HFFc6 (cell line): ENCODE measurements around the gene PRLR. TPM values are rescaled to one million over a fixed set of nuclear protein-coding genes. Genes with fewer than 3 reads are reported as not detected.
A peak's percentile ranks its signal among the peaks of the same experiment; 100 is the strongest.

Experiments used
- DNase-seq: peaks from one replicate; pipeline ENCODE4 v3.0.0-alpha.2; 2018
- H3K27ac Mint-ChIP-seq: 2 replicates; pipeline ENCODE4 v1.8.0; 2020; ENCODE audit warnings: mild to moderate bottlenecking, mixed read lengths
- H3K27me3 Mint-ChIP-seq: 2 replicates; pipeline ENCODE4 v1.8.0; 2021; ENCODE audit warnings: mild to moderate bottlenecking, moderate library complexity, mixed read lengths; ENCODE audit not compliant: insufficient read depth
- H3K36me3 Mint-ChIP-seq: 2 replicates; pipeline ENCODE4 v1.8.0; 2021; ENCODE audit warnings: low read depth, mixed read lengths
- H3K4me1 Mint-ChIP-seq: 2 replicates; pipeline ENCODE4 v1.8.0; 2020; ENCODE audit warnings: low read depth, mixed read lengths
- H3K4me3 Mint-ChIP-seq: 2 replicates; pipeline ENCODE4 v1.8.0; 2020; ENCODE audit warnings: mild to moderate bottlenecking, moderate library complexity, mixed read lengths
- H3K9me3 Mint-ChIP-seq: 2 replicates; pipeline ENCODE4 v1.8.0; 2020; ENCODE audit warnings: mild to moderate bottlenecking, mixed read lengths
- total RNA-seq, 6 experiments: library from RNA; stranded (reverse); fragmentation: NEBNext Ultra II Directional; extraction: Animal tissue kit (Norgen Biotek cat#: 25700); gene quantifications; 2 replicates in 1 of 6; 3 replicates in 5 of 6; pipeline ENCODE4 v1.2.3, GENCODE V29; 2021
- TF ChIP-seq, protein P1 (sequence below): fragments of 200-600 bp; sonication (generic); IDR thresholded peaks from 2 replicates; pipeline ENCODE4 v1.5.0; 2021; ENCODE audit warnings: antibody characterized with exemption, mild to moderate bottlenecking

PRLR gene
- total RNA-seq, 6 experiments from 2014 or later, result 0.91 to 1.5 (median 1.3) TPM

DNA sequence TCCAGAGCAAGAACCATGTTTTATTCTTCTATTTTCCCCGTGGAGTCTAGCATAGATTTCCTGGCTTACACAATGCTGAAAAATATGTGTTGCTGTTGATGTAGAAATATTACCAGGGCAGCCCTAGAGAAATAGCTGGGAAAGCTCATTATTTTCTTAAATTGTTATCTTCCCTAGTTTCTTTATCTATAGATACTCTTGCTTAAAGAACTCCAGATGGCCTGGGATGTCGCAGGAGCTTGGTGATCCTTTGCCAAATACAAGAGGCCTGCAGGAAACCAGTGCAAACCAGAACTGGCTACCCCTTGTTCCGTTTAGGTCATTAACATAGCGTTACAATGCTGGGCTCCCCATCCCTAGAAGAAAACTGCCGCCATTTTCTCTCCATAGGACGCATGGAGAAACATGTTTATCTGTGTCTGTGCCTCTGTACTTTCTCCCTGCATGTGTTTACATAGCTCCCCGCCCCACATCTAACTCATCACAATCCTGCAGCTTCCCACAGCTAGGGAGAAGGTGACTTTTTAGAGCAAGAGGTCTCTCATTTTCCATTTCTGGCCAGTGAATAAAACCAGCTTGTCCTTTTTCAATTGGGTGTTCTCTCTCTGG lies 6.4 kb downstream of the PRLR start:
- Mint-ChIP-seq H3K27ac (no peak overlapping the region), H3K27me3 (peaks cover 31% of the 10 kb centered on the region), H3K4me3 (no peak overlapping the region)

DNA sequence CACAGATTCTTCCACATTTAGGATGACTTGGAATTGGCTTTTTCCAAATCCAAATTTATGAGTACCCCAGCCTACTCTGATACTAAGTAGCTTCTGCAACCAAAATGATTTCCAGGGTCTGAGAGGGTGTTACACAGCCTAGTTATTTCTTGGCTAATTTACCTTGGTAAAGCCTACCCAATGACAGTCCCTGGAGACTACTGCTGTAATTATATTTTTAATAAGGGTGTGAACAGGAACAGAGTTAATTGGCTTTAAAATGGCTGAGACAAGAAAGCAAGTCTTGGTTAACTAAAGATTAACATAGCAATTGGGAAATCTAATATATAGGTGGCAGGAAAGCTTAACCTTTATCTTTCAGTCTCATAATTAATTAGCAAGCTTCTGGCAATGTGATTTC lies 9.3 kb downstream of the PRLR start:
- Mint-ChIP-seq H3K4me3 (no peak overlapping the region), H3K27ac (no peak overlapping the region), H3K36me3 (no peaks in the 10 kb centered on the region), H3K9me3 (no peaks in the 10 kb centered on the region), H3K4me1 (no peaks in the 10 kb centered on the region), H3K27me3 (peaks cover 21% of the 10 kb centered on the region)
- TF ChIP-seq, protein P1, sequence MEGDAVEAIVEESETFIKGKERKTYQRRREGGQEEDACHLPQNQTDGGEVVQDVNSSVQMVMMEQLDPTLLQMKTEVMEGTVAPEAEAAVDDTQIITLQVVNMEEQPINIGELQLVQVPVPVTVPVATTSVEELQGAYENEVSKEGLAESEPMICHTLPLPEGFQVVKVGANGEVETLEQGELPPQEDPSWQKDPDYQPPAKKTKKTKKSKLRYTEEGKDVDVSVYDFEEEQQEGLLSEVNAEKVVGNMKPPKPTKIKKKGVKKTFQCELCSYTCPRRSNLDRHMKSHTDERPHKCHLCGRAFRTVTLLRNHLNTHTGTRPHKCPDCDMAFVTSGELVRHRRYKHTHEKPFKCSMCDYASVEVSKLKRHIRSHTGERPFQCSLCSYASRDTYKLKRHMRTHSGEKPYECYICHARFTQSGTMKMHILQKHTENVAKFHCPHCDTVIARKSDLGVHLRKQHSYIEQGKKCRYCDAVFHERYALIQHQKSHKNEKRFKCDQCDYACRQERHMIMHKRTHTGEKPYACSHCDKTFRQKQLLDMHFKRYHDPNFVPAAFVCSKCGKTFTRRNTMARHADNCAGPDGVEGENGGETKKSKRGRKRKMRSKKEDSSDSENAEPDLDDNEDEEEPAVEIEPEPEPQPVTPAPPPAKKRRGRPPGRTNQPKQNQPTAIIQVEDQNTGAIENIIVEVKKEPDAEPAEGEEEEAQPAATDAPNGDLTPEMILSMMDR, result no peak
- DNase-seq, result no peak

More for the DNA sequence above, 6.4 kb downstream of the PRLR start:
- H3K4me1 Mint-ChIP-seq, result no peaks in the 10 kb centered on the region
- H3K36me3 Mint-ChIP-seq, result no peaks in the 10 kb centered on the region
- TF ChIP-seq, protein P1, result no peak
- no peaks in the 10 kb centered on the region for H3K9me3 Mint-ChIP-seq
- no peak for DNase-seq

DNA sequence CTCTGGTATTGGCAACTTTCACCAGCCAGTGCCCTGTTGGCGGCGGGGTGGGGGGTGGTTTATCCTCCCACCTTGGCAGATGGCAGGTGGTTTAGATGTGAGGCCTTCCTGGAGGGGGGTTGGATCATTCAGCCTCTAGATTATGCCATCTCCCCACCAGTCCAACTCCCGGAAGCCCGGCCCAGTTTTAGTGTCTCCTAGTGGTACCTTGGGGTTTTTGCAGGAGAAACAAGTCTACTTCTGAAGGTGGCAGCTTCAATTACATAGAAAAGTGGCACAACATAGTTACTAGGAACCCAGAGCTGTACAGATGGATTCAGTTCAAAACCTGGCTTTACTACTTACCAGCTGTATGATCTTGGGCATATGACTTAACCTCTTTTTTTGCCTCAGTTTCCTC lies 11.3 kb downstream of the PRLR start:
- Mint-ChIP-seq H3K27me3 (peaks cover 16% of the 10 kb centered on the region), H3K4me1 (no peaks in the 10 kb centered on the region), H3K9me3 (no peaks in the 10 kb centered on the region), H3K27ac (no peak overlapping the region), H3K4me3 (no peak overlapping the region), H3K36me3 (no peaks in the 10 kb centered on the region)
- DNase-seq, result no peak
- TF ChIP-seq, protein P1, result no peak

DNA sequence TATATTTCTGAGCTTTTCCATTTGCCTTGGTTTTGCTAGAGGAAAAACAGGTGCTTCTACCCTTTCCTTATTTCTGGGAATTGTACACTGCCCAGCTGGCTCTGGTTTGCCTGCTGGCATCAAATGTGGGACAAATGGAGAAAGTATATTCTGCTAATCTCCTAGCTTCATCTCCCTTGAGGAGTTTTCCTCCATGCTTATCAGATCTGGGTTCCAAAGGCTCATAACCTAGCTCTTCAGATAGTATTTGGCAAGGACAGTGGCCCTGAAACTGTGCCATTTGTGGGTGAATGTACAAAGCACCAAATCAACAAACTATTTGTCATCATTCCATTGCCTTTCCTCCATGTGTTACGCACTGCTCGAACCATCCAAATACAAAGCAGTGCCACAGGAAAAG lies 16.2 kb downstream of the PRLR start:
- no peaks in the 10 kb centered on the region for H3K36me3 Mint-ChIP-seq
- H3K27ac Mint-ChIP-seq, result no peak overlapping the region

DNA sequence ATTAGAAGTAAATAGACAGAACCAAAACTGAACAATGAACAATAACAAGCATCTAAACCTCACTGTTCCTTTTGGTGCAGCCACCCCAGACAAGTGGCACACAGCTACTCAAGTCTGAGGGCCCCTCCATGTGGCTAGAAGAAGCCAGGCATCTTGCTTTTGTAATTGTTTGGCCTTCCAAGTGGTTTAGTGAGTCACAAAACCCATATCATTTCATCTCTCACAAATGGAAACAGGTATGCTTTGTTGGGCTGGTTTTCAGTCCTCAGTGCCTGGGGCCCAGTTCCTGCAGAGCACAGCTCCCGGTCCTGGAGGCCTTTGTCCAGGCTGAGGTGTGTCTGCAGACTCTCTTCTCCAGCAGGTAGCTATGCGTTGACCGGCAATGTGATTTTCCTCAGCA lies 16.7 kb downstream of the PRLR start:
- TF ChIP-seq, protein P1, result peak; percentile 20; the same call in 1 of the 2 replicates

More for the DNA sequence above, 16.2 kb downstream of the PRLR start:
- Mint-ChIP-seq H3K4me3 (no peak overlapping the region), H3K9me3 (no peaks in the 10 kb centered on the region), H3K27me3 (peaks cover 18% of the 10 kb centered on the region), H3K4me1 (no peaks in the 10 kb centered on the region)
- TF ChIP-seq, protein P1, result no peak
- no peak for DNase-seq

More for the DNA sequence above, 16.7 kb downstream of the PRLR start:
- Mint-ChIP-seq H3K27ac (no peak overlapping the region), H3K9me3 (no peaks in the 10 kb centered on the region), H3K36me3 (no peaks in the 10 kb centered on the region), H3K4me3 (no peak overlapping the region), H3K27me3 (peaks cover 18% of the 10 kb centered on the region), H3K4me1 (no peaks in the 10 kb centered on the region)
- DNase-seq, result no peak
